Fibroblast of skin of right quadriceps (primary cell): ENCODE measurements around the gene KCTD2.
"Not testable (repeated sequence)": the region's sequence is repeated elsewhere in the genome, so short reads cannot be mapped to it uniquely, and the experiment has no call there.

Experiments used
- DNase-seq: peaks from one replicate; pipeline ENCODE4 v3.0.0-alpha.2; 2013

KCTD2 gene

GRCh38 chr17:75051941-75052340 lies 4.9 kb downstream of the KCTD2 start:
- DNase-seq: no peak

GRCh38 chr17:75059369-75060345 lies 12.6 kb downstream of the KCTD2 start:
- DNase-seq: peak; percentile 72

- DNase-seq: no peak
These were observed 13.5 kb downstream of the KCTD2 start for GRCh38 chr17:75060434-75061054.

GRCh38 chr17:75061055-75061438 lies 14.0 kb downstream of the KCTD2 start:
- DNase-seq: no peak

- no peak for DNase-seq
These were observed 14.6 kb downstream of the KCTD2 start for GRCh38 chr17:75061618-75062017.

GRCh38 chr17:75063201-75063600 lies 16.2 kb downstream of the KCTD2 start:
- no peak for DNase-seq

- no peak for DNase-seq
These were observed 16.6 kb downstream of the KCTD2 start for GRCh38 chr17:75063626-75064025.

GRCh38 chr17:75064040-75064439 lies 17.0 kb downstream of the KCTD2 start:
- DNase-seq: no peak

GRCh38 chr17:75064460-75064859 lies 17.4 kb downstream of the KCTD2 start:
- DNase-seq: no peak

GRCh38 chr17:75064867-75065561 lies 18.0 kb downstream of the KCTD2 start:
- DNase-seq: no peak

GRCh38 chr17:75065562-75066151 lies 18.6 kb downstream of the KCTD2 start:
- DNase-seq: peak; percentile 51

- DNase-seq: no peak
These were observed 20.8 kb downstream of the KCTD2 start for GRCh38 chr17:75067856-75068255.

- no peak for DNase-seq
These were observed 21.7 kb downstream of the KCTD2 start for GRCh38 chr17:75068750-75069149.

- no peak for DNase-seq
These were observed 22.8 kb downstream of the KCTD2 start for GRCh38 chr17:75069783-75070182.

- not testable (repeated sequence) for DNase-seq
These were observed 24.6 kb downstream of the KCTD2 start for GRCh38 chr17:75071478-75072271.

GRCh38 chr17:75072909-75073308 lies 25.9 kb downstream of the KCTD2 start:
- not testable (repeated sequence) for DNase-seq

GRCh38 chr17:75073618-75074047 lies 26.6 kb downstream of the KCTD2 start:
- peak; percentile 63 for DNase-seq

GRCh38 chr17:75074532-75074931 lies 27.5 kb downstream of the KCTD2 start:
- no peak for DNase-seq

GRCh38 chr17:75075597-75076336 lies 28.7 kb downstream of the KCTD2 start:
- no peak for DNase-seq

- DNase-seq: no peak
These were observed 30.1 kb downstream of the KCTD2 start for GRCh38 chr17:75077072-75077495.
